HepG2 (cell line): ENCODE data around the gene CACNA2D1. TPM values are rescaled to one million over a fixed set of nuclear protein-coding genes. Genes with fewer than 3 reads are reported as not detected.

Experiments used
- ATAC-seq: fragments of 200-7000 bp; cut with Tn5 transposase; 3 replicates; pipeline ENCODE4 v1.9.1; 2020; ENCODE audit warnings: mild to moderate bottlenecking, moderate library complexity
- BruUV-seq: library from RNA; stranded (reverse); fragments of 400-500 nt; replicated peaks from 2 replicates; lab custom pipeline; 2021; lab: Mats Ljungman, UMichigan
- CTCF ChIA-PET: fragments of 300-600 bp; formaldehyde crosslinking; extraction: SDS; loops from one replicate; lab custom pipeline; 2021; ENCODE audit warnings: low total read pairs, inconsistent platforms, low intra/inter-chr PET ratio; lab: Yijun Ruan, JAX
- POLR2A ChIA-PET: fragments of 350-600 bp; sonication (Branson Sonifier 250); formaldehyde crosslinking; loops from one replicate; lab custom pipeline; 2020; ENCODE audit warnings: antibody characterized with exemption, inconsistent platforms; lab: Yijun Ruan, JAX
- DNase-seq: peaks from one replicate; pipeline ENCODE4 v3.0.0-alpha.2; 2015; ENCODE audit warnings: low spot score
- FAIRE-seq: peaks from 3 replicates; lab custom pipeline; 2011; peaks lifted over from hg19 to GRCh38; lab: Jason Lieb, UNC
- H2AFZ ChIP-seq: one replicate; pipeline ENCODE4 v1.6.1; 2011; ENCODE audit warnings: low read length, inconsistent platforms
- H3K27ac ChIP-seq: fragments of 300-600 bp; 3 replicates; pipeline ENCODE4 v1.8.0; 2011; ENCODE audit warnings: mixed run types, mild to moderate bottlenecking, mixed read lengths, low read length, inconsistent platforms; ENCODE audit not compliant: insufficient read depth; ENCODE audit errors: extremely low read length
- H3K27me3 ChIP-seq, 2 experiments: fragments of 200-600 bp in 1 of 2; 2 replicates in 1 of 2; 3 replicates in 1 of 2; pipeline versions ENCODE4 v1.6.0 to v1.8.0; 2011; ENCODE audit warnings: low read length in 2 of 2, mild to moderate bottlenecking in 2 of 2, moderate library complexity in 2 of 2, inconsistent platforms in 1 of 2; ENCODE audit not compliant: insufficient read depth in 2 of 2, control insufficient read depth in 1 of 2
- H3K36me3 ChIP-seq, 2 experiments: fragments of 200-600 bp in 1 of 2; replicated peaks in 1 of 2; 2 replicates in 1 of 2; 3 replicates in 1 of 2; pipeline versions ENCODE4 v1.5.1 to v1.8.0; 2011; ENCODE audit warnings: low read length in 2 of 2, inconsistent platforms in 1 of 2; ENCODE audit not compliant: insufficient read depth in 2 of 2, control insufficient read depth in 1 of 2
- H3K4me1 ChIP-seq: 2 replicates; pipeline ENCODE4 v1.5.1; 2012; ENCODE audit warnings: low read length, inconsistent platforms; ENCODE audit not compliant: insufficient read depth
- H3K4me2 ChIP-seq: 2 replicates; pipeline ENCODE4 v1.6.0; 2011; ENCODE audit warnings: low read depth, low read length, inconsistent platforms
- H3K4me3 ChIP-seq, 3 experiments: fragments of 200-600 bp in 1 of 3; sonication (generic), shearing (Covaris generic) in 1 of 3; replicated peaks in 1 of 3; 2 replicates each; pipeline ENCODE4 v1.5.1; 2011 to 2016; ENCODE audit warnings: low read length in 3 of 3, inconsistent platforms in 2 of 3, low read depth in 2 of 3, mild to moderate bottlenecking in 2 of 3, control low read depth in 1 of 3, mixed read lengths in 1 of 3; ENCODE audit not compliant: insufficient read depth in 1 of 3
- H3K79me2 ChIP-seq: one replicate; pipeline ENCODE4 v1.6.1; 2011; ENCODE audit warnings: low read length, inconsistent platforms; ENCODE audit not compliant: insufficient read depth
- H3K9ac ChIP-seq: 2 replicates; pipeline ENCODE4 v1.6.0; 2011; ENCODE audit warnings: mild to moderate bottlenecking, low read depth, low read length, inconsistent platforms; ENCODE audit not compliant: insufficient read depth
- H3K9me3 ChIP-seq: 2 replicates; pipeline ENCODE4 v1.5.1; 2012; ENCODE audit warnings: mild to moderate bottlenecking, low read length
- H4K20me1 ChIP-seq: 2 replicates; pipeline ENCODE4 v1.6.0; 2011; ENCODE audit warnings: inconsistent platforms, mild to moderate bottlenecking, low read length, moderate library complexity; ENCODE audit not compliant: insufficient read depth
- CREM ChIP-seq, 2 experiments: sonication (generic) in 1 of 2; formaldehyde crosslinking in 1 of 2; IDR thresholded peaks; 2 replicates each; pipeline versions ENCODE4 v1.4.0 to v1.6.1; 2016 to 2020; ENCODE audit warnings: antibody characterized with exemption in 1 of 2, mild to moderate bottlenecking in 1 of 2, missing genetic modification reagents in 1 of 2
- DNMT3B ChIP-seq: conservative IDR thresholded peaks from 2 replicates; pipeline ENCODE4 v1.6.1; 2016; ENCODE audit warnings: missing biosample characterization, control low read depth
- ELF3 ChIP-seq: IDR thresholded peaks from 2 replicates; pipeline ENCODE4 v1.6.1; 2016; ENCODE audit warnings: missing genetic modification reagents, missing compliant biosample characterization
- KMT2A ChIP-seq: sonication (generic); formaldehyde crosslinking; IDR thresholded peaks from 2 replicates; pipeline ENCODE4 v1.4.0; 2020; ENCODE audit warnings: missing genetic modification reagents
- PPARG ChIP-seq: conservative IDR thresholded peaks from 2 replicates; pipeline ENCODE4 v1.6.1; 2016; ENCODE audit warnings: missing biosample characterization, missing genetic modification reagents
- REPIN1 ChIP-seq: sonication (generic); formaldehyde crosslinking; IDR thresholded peaks from 2 replicates; pipeline ENCODE4 v1.8.0; 2022; ENCODE audit warnings: missing genetic modification reagents, low read depth, mild to moderate bottlenecking, borderline replicate concordance
- SOX5 ChIP-seq: IDR thresholded peaks from 2 replicates; pipeline ENCODE4 v1.6.1; 2016; ENCODE audit warnings: borderline replicate concordance
- TBX2 ChIP-seq: sonication (generic); formaldehyde crosslinking; IDR thresholded peaks from 2 replicates; pipeline ENCODE4 v1.5.0; 2020; ENCODE audit warnings: missing genetic modification reagents, mild to moderate bottlenecking, borderline replicate concordance
- XRCC5 ChIP-seq: fragments of 200-400 bp; formaldehyde crosslinking; optimal IDR thresholded peaks from 2 replicates; pipeline ENCODE3; 2017; ENCODE audit warnings: mild to moderate bottlenecking, low read length
- ZFP82 ChIP-seq: sonication (generic); formaldehyde crosslinking; IDR thresholded peaks from 2 replicates; pipeline ENCODE4 v1.5.1; 2020; ENCODE audit warnings: mild to moderate bottlenecking, missing genetic modification reagents, borderline replicate concordance
- ZKSCAN8 ChIP-seq: IDR thresholded peaks from 2 replicates; pipeline ENCODE4 v1.6.1; 2016; ENCODE audit warnings: borderline replicate concordance, missing genetic modification reagents, missing compliant biosample characterization
- ZNF556 ChIP-seq: sonication (generic); formaldehyde crosslinking; IDR thresholded peaks from 2 replicates; pipeline ENCODE4 v1.4.0; 2020; ENCODE audit warnings: mild to moderate bottlenecking, missing genetic modification reagents, borderline replicate concordance
- WGBS: methylation state at CpG from one replicate; pipeline ENCODE4 v1.1.6; 2017; ENCODE audit warnings: low lambda C conversion rate; 5-methylcytosine and 5-hydroxymethylcytosine counted together
- in situ Hi-C: cut with HindIII; loops from 2 replicates; pipeline ENCODE4 v1.10.0; 2017; ENCODE audit warnings: low pct_unique_long_range_greater_than_20kb; ENCODE audit not compliant: extremely low pct_ligation_motif_present
- intact Hi-C: fragments of 100-400 bp; cut with micrococcal nuclease; formaldehyde crosslinking; loops from one replicate; pipeline ENCODE4 v1.10.0; 2022; ENCODE audit not compliant: unreplicated experiment
- polyA plus RNA-seq, 8 experiments: library from polyadenylated mRNA; depleted of rRNA in 3 of 8; stranded (reverse) in 7 of 8; unstranded in 1 of 8; fragments of >200 nt; fragmentation: Illumina TruSeq in 4 of 8; extraction: Trizol in 4 of 8; gene quantifications; 2 replicates each; pipeline versions ENCODE4 v1.2.1 to v1.2.3, GENCODE V29; 2011 to 2016; ENCODE audit warnings: low read depth in 4 of 8, missing spikeins in 1 of 8, mixed read lengths in 1 of 8; ENCODE audit not compliant: insufficient read depth in 1 of 8
- total RNA-seq, 5 experiments: library from RNA; depleted of rRNA; stranded (reverse); fragments of >200 nt; fragmentation: Illumina TruSeq; extraction: Trizol; gene quantifications; 2 replicates each; pipeline ENCODE4 v1.2.3, GENCODE V29; 2016; ENCODE audit warnings: low read depth in 1 of 5
- TF ChIP-seq, protein P1 (sequence below): sonication (generic); formaldehyde crosslinking; IDR thresholded peaks from 2 replicates; pipeline ENCODE4 v1.5.0; 2020; ENCODE audit warnings: missing genetic modification reagents, mild to moderate bottlenecking, borderline replicate concordance
- TF ChIP-seq, protein P2 (sequence below): IDR thresholded peaks from 2 replicates; pipeline ENCODE4 v1.6.1; 2016; ENCODE audit warnings: mild to moderate bottlenecking
- TF ChIP-seq, protein P3 (sequence below): sonication (generic); formaldehyde crosslinking; conservative IDR thresholded peaks from 2 replicates; pipeline ENCODE4 v1.5.0; 2020; ENCODE audit warnings: missing genetic modification reagents
- TF ChIP-seq, protein P4 (sequence below): IDR thresholded peaks from 2 replicates; pipeline ENCODE4 v1.6.1; 2016
- TF ChIP-seq, protein P5 (sequence below): sonication (generic); formaldehyde crosslinking; IDR thresholded peaks from 2 replicates; pipeline ENCODE4 v1.9.0; 2021; ENCODE audit warnings: missing genetic modification reagents, mild to moderate bottlenecking, borderline replicate concordance

CACNA2D1 gene
- total and polyA plus RNA-seq, 2 of the 13 experiments (the other 11 are each of a cell fraction or from before 2014, with no cell fraction given): not detected

DNA sequence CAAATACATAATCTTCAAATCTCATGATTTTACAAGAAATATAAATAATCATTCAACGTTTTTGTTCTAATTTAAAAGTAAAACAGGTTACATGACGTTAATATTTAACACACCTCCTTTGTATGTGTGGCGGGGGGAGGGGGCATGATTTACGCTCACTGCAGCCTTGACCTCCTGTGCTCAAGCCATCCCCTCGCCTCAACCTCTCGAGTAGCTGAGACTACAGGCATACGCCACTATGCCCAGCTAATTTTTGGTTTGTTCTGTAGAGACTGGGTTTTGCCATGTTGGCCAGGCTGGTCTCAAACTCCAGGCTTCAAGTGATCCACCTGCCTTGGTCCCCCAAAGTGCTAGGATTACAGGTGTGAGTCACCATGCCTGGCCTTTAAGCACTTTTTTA lies 7.2 kb upstream of the CACNA2D1 start (continued):
- TF ChIP-seq, protein P1, sequence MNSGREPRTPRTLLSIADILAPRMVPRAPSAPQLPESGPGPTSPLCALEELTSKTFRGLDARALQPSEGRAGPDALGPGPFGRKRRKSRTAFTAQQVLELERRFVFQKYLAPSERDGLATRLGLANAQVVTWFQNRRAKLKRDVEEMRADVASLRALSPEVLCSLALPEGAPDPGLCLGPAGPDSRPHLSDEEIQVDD: no peak

DNA sequence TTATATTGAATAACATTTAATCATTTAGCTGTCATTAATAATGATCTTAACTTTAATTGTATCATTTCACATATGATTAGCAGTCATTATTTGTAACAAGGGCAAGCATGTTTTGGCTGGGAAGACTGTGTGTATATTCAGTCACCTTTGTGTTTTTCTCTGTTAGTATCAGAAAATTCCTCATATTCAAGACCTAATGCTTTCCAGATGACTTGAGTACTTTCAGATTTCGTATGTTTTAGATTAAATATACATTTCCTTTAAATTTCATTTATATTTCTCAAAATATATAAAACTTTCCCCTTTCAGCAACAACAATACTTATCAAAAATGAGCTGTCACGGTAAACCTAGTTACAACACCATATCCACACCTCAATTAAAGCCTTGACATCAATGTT lies 6.3 kb upstream of the CACNA2D1 start:
- H3K9ac ChIP-seq: no peak overlapping the region
- 8% methylated on average over 2 of the region's 2 CpGs for WGBS
- H3K9me3 ChIP-seq: no peaks in the 10 kb centered on the region
- H3K4me1 ChIP-seq: no peaks in the 10 kb centered on the region
- ATAC-seq: no peak
- POLR2A ChIA-PET: no interaction called here
- H3K36me3 ChIP-seq: no peaks in the 10 kb centered on the region
- in situ Hi-C loops (no loop called here), intact Hi-C loops (no loop called here)
- H3K4me3 ChIP-seq: no peak overlapping the region
- CTCF ChIA-PET: no interaction called here
- H2AFZ ChIP-seq: no peak overlapping the region
- H3K27me3 ChIP-seq: no peaks in the 10 kb centered on the region
- BruUV-seq: no TSS peak
- H3K4me2 ChIP-seq: no peak overlapping the region
- FAIRE-seq: no peak
- no peaks in the 10 kb centered on the region for H3K79me2 ChIP-seq
- no peak overlapping the region for H3K27ac ChIP-seq
- no peaks in the 10 kb centered on the region for H4K20me1 ChIP-seq
- no peak for DNase-seq
- TF ChIP-seq KMT2A (CRISPR knock-in tag): no peak
- no peak for TF ChIP-seq PPARG
- TF ChIP-seq, protein P2, sequence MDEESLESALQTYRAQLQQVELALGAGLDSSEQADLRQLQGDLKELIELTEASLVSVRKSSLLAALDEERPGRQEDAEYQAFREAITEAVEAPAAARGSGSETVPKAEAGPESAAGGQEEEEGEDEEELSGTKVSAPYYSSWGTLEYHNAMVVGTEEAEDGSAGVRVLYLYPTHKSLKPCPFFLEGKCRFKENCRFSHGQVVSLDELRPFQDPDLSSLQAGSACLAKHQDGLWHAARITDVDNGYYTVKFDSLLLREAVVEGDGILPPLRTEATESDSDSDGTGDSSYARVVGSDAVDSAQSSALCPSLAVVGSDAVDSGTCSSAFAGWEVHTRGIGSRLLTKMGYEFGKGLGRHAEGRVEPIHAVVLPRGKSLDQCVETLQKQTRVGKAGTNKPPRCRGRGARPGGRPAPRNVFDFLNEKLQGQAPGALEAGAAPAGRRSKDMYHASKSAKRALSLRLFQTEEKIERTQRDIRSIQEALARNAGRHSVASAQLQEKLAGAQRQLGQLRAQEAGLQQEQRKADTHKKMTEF: no peak
- TF ChIP-seq ZFP82 (CRISPR knock-in tag): no peak
- TF ChIP-seq REPIN1 (CRISPR knock-in tag): no peak
- TF ChIP-seq, protein P3, sequence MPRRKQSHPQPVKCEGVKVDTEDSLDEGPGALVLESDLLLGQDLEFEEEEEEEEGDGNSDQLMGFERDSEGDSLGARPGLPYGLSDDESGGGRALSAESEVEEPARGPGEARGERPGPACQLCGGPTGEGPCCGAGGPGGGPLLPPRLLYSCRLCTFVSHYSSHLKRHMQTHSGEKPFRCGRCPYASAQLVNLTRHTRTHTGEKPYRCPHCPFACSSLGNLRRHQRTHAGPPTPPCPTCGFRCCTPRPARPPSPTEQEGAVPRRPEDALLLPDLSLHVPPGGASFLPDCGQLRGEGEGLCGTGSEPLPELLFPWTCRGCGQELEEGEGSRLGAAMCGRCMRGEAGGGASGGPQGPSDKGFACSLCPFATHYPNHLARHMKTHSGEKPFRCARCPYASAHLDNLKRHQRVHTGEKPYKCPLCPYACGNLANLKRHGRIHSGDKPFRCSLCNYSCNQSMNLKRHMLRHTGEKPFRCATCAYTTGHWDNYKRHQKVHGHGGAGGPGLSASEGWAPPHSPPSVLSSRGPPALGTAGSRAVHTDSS: no peak
- TF ChIP-seq ZNF556 (CRISPR knock-in tag): no peak
- TF ChIP-seq XRCC5: no peak
- TF ChIP-seq DNMT3B (CRISPR knock-in tag): no peak
- no peak for TF ChIP-seq TBX2 (CRISPR knock-in tag)
- TF ChIP-seq, protein P4, sequence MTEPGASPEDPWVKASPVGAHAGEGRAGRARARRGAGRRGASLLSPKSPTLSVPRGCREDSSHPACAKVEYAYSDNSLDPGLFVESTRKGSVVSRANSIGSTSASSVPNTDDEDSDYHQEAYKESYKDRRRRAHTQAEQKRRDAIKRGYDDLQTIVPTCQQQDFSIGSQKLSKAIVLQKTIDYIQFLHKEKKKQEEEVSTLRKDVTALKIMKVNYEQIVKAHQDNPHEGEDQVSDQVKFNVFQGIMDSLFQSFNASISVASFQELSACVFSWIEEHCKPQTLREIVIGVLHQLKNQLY (CRISPR knock-in tag): no peak
- no peak for TF ChIP-seq SOX5 (CRISPR knock-in tag)
- TF ChIP-seq, protein P5, sequence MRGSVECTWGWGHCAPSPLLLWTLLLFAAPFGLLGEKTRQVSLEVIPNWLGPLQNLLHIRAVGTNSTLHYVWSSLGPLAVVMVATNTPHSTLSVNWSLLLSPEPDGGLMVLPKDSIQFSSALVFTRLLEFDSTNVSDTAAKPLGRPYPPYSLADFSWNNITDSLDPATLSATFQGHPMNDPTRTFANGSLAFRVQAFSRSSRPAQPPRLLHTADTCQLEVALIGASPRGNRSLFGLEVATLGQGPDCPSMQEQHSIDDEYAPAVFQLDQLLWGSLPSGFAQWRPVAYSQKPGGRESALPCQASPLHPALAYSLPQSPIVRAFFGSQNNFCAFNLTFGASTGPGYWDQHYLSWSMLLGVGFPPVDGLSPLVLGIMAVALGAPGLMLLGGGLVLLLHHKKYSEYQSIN (CRISPR knock-in tag): no peak
- TF ChIP-seq CREM (IDR thresholded peaks at IDR 0.05): no peak
- no peak for TF ChIP-seq CREM (CRISPR knock-in tag; IDR thresholded peaks at IDR 0.05)
- TF ChIP-seq ZKSCAN8: no peak
- no peak for TF ChIP-seq ELF3 (CRISPR knock-in tag)
